Globus pallidus (tissue), 1 donor: Measurements from ENCODE around the gene HIF3A.

ENCODE experiments used
- DNase-seq: peaks from one replicate; pipeline ENCODE4 v3.0.0-alpha.2; 2015; ENCODE audit warnings: low spot score

Gene HIF3A

GRCh38 chr19:46330319-46330918 lies 33.6 kb downstream of the HIF3A start:
- DNase-seq = no peak

- DNase-seq = no peak
These were observed 40.6 kb downstream of the HIF3A start for GRCh38 chr19:46337487-46337886.

GRCh38 chr19:46339446-46339845 lies 42.6 kb downstream of the HIF3A start:
- no peak for DNase-seq

GRCh38 chr19:46340051-46340659 lies 43.3 kb downstream of the HIF3A start:
- no peak for DNase-seq

- DNase-seq = no peak
These were observed 45.1 kb downstream of the HIF3A start for GRCh38 chr19:46341937-46342336.

- DNase-seq = no peak
These were observed 47.5 kb downstream of the HIF3A start for GRCh38 chr19:46344363-46344762.

- no peak for DNase-seq
These were observed 48.3 kb downstream of the HIF3A start for GRCh38 chr19:46345157-46345556.

- peak; percentile 83 for DNase-seq
These were observed 50.2 kb downstream of the HIF3A start, which contains the start of gene PPP5C for GRCh38 chr19:46346821-46347571. PPP5C (plus strand) TSS chr19:46347087; CDS start chr19:46347097, 10 bp downstream.

GRCh38 chr19:46347572-46347883 lies 50.7 kb downstream of the HIF3A start:
- DNase-seq = no peak

- DNase-seq = no peak
These were observed 51.1 kb downstream of the HIF3A start for GRCh38 chr19:46347985-46348384.

GRCh38 chr19:46349311-46349993 lies 52.6 kb downstream of the HIF3A start:
- DNase-seq = no peak

- no peak for DNase-seq
These were observed 53.4 kb downstream of the HIF3A start for GRCh38 chr19:46350029-46350757.

GRCh38 chr19:46350758-46351159 lies 53.9 kb downstream of the HIF3A start:
- no peak for DNase-seq

GRCh38 chr19:46351241-46352041 lies 54.6 kb downstream of the HIF3A start:
- no peak for DNase-seq

- DNase-seq = no peak
These were observed 57.1 kb downstream of the HIF3A start for GRCh38 chr19:46353730-46354528.

GRCh38 chr19:46355234-46356148 lies 58.6 kb downstream of the HIF3A start:
- DNase-seq = no peak

GRCh38 chr19:46356149-46357055 lies 59.6 kb downstream of the HIF3A start:
- no peak for DNase-seq
